IMR-90 (cell line): ENCODE results near the gene THRB. TPM values are rescaled to one million over a fixed set of nuclear protein-coding genes. Genes with fewer than 3 reads are reported as not detected.
A peak's percentile ranks its signal among the peaks of the same experiment; 100 is the strongest.

Source experiments
- ATAC-seq: fragments of 200-7000 bp; cut with Tn5 transposase; 2 replicates; pipeline ENCODE4 v1.9.1; 2020; ENCODE audit warnings: low read depth, mild to moderate bottlenecking, moderate library complexity
- BruUV-seq: library from RNA; stranded (reverse); fragments of 400-500 nt; replicated peaks from 2 replicates; lab custom pipeline; 2021; lab: Mats Ljungman, UMichigan
- CTCF ChIA-PET: fragments of 300-600 bp; formaldehyde crosslinking; extraction: SDS; loops from one replicate; lab custom pipeline; 2021; ENCODE audit warnings: antibody characterized with exemption; lab: Yijun Ruan, JAX
- POLR2A ChIA-PET: fragments of 300-600 bp; sonication (Branson Sonifier 250); formaldehyde crosslinking; loops from one replicate; lab custom pipeline; 2022; ENCODE audit warnings: antibody characterized with exemption; ENCODE audit not compliant: unreplicated experiment; lab: Charles Lee
- DNase-seq: peaks from one replicate; pipeline ENCODE4 v3.0.0; 2013
- H2AFZ ChIP-seq: replicated peaks from 2 replicates; pipeline ENCODE3; 2013; ENCODE audit warnings: low read length, mild to moderate bottlenecking; ENCODE audit not compliant: poor library complexity
- H2AK5ac ChIP-seq: 2 replicates; pipeline ENCODE4 v1.6.1; 2013; ENCODE audit warnings: low read depth, low read length, inconsistent platforms
- H2AK9ac ChIP-seq: replicated peaks from 2 replicates; pipeline ENCODE3; 2013; ENCODE audit warnings: mild to moderate bottlenecking, low read depth, low read length, moderate library complexity; ENCODE audit not compliant: poor library complexity
- H2BK120ac ChIP-seq: 2 replicates; pipeline ENCODE4 v1.6.1; 2013; ENCODE audit warnings: low read depth, low read length, inconsistent platforms
- H2BK15ac ChIP-seq: 3 replicates; pipeline ENCODE4 v1.6.1; 2013; ENCODE audit warnings: low read depth, low read length, inconsistent platforms
- H2BK20ac ChIP-seq: 2 replicates; pipeline ENCODE4 v1.6.1; 2013; ENCODE audit warnings: low read depth, mild to moderate bottlenecking, inconsistent platforms, low read length, moderate library complexity
- H2BK5ac ChIP-seq: 2 replicates; pipeline ENCODE4 v1.6.1; 2013; ENCODE audit warnings: mild to moderate bottlenecking, low read depth, low read length, inconsistent platforms; ENCODE audit not compliant: poor library complexity, severe bottlenecking
- H3K14ac ChIP-seq: replicated peaks from 2 replicates; pipeline ENCODE4 v1.6.1; 2013; ENCODE audit warnings: low read depth, low read length, inconsistent platforms
- H3K18ac ChIP-seq: 2 replicates; pipeline ENCODE4 v1.6.1; 2013; ENCODE audit warnings: low read depth, low read length, control low read depth
- H3K23ac ChIP-seq: 2 replicates; pipeline ENCODE4 v1.6.1; 2013; ENCODE audit warnings: low read depth, low read length, inconsistent platforms
- H3K27ac ChIP-seq: 2 replicates; pipeline ENCODE4 v1.5.1; 2013; ENCODE audit warnings: mild to moderate bottlenecking, control low read depth, low read length; ENCODE audit not compliant: insufficient read depth
- H3K27me3 ChIP-seq: 2 replicates; pipeline ENCODE4 v1.6.1; 2013; ENCODE audit warnings: low read length; ENCODE audit not compliant: control insufficient read depth, insufficient read depth
- H3K36me3 ChIP-seq: 2 replicates; pipeline ENCODE4 v1.6.1; 2013; ENCODE audit warnings: low read length, mixed read lengths; ENCODE audit not compliant: control insufficient read depth, insufficient read depth
- H3K4ac ChIP-seq: 2 replicates; pipeline ENCODE4 v1.6.1; 2013; ENCODE audit warnings: low read depth, low read length, inconsistent platforms
- H3K4me1 ChIP-seq: 2 replicates; pipeline ENCODE4 v1.6.1; 2013; ENCODE audit warnings: low read length, mixed read lengths; ENCODE audit not compliant: control insufficient read depth, insufficient read depth
- H3K4me2 ChIP-seq: 2 replicates; pipeline ENCODE4 v1.6.1; 2013; ENCODE audit warnings: low read depth, mild to moderate bottlenecking, control low read depth, low read length, moderate library complexity
- H3K4me3 ChIP-seq: 2 replicates; pipeline ENCODE4 v1.5.1; 2013; ENCODE audit warnings: low read depth, mild to moderate bottlenecking, control low read depth, low read length, moderate library complexity; ENCODE audit not compliant: insufficient read depth
- H3K56ac ChIP-seq: 2 replicates; pipeline ENCODE4 v1.6.1; 2013; ENCODE audit warnings: low read length, inconsistent platforms; ENCODE audit not compliant: insufficient read depth; ENCODE audit errors: extremely low read depth
- H3K79me1 ChIP-seq, 2 experiments: 2 replicates each; pipeline ENCODE4 v1.6.1; 2013; ENCODE audit warnings: low read length in 2 of 2, inconsistent platforms in 1 of 2, low read depth in 1 of 2
- H3K9ac ChIP-seq: 2 replicates; pipeline ENCODE4 v1.6.1; 2013; ENCODE audit warnings: low read depth, low read length, control low read depth
- H3K9me1 ChIP-seq: 2 replicates; pipeline ENCODE4 v1.6.1; 2013; ENCODE audit warnings: low read length, inconsistent platforms; ENCODE audit not compliant: insufficient read depth
- H3K9me3 ChIP-seq: 2 replicates; pipeline ENCODE4 v1.6.1; 2013; ENCODE audit warnings: low read length; ENCODE audit not compliant: control insufficient read depth, insufficient read depth
- H4K20me1 ChIP-seq: 2 replicates; pipeline ENCODE4 v1.6.1; 2013; ENCODE audit warnings: low read length, inconsistent platforms; ENCODE audit not compliant: insufficient read depth
- H4K5ac ChIP-seq: 2 replicates; pipeline ENCODE4 v1.6.1; 2013; ENCODE audit warnings: mild to moderate bottlenecking, low read depth, low read length, control low read depth
- H4K8ac ChIP-seq, 2 experiments: 2 replicates each; pipeline ENCODE4 v1.6.1; 2013; ENCODE audit warnings: low read depth in 2 of 2, low read length in 2 of 2, control low read depth in 1 of 2, inconsistent platforms in 1 of 2
- H4K91ac ChIP-seq: 2 replicates; pipeline ENCODE4 v1.6.1; 2013; ENCODE audit warnings: low read depth, low read length, inconsistent platforms; ENCODE audit not compliant: insufficient read depth
- CEBPB ChIP-seq: IDR thresholded peaks from 2 replicates; pipeline ENCODE4 v1.6.1; 2012; ENCODE audit warnings: low read depth, low read length, improper control_type of control experiment
- CHD1 ChIP-seq: IDR thresholded peaks from 2 replicates; pipeline ENCODE4 v1.6.1; 2012; ENCODE audit warnings: low read depth, low read length, improper control_type of control experiment
- FOS ChIP-seq: fragments of 150-350 bp; IDR thresholded peaks from 2 replicates; pipeline ENCODE4 v1.6.1; 2016; ENCODE audit warnings: low read depth, low read length
- MAFK ChIP-seq: IDR thresholded peaks from 2 replicates; pipeline ENCODE4 v1.6.1; 2012; ENCODE audit warnings: low read depth, low read length, improper control_type of control experiment
- MAZ ChIP-seq: IDR thresholded peaks from 2 replicates; pipeline ENCODE4 v1.6.1; 2012; ENCODE audit warnings: low read depth, mild to moderate bottlenecking, low read length, improper control_type of control experiment, moderate library complexity, borderline replicate concordance
- MXI1 ChIP-seq: IDR thresholded peaks from 2 replicates; pipeline ENCODE4 v1.6.1; 2012; ENCODE audit warnings: low read depth, mild to moderate bottlenecking, low read length, moderate library complexity, borderline replicate concordance
- NFE2L2 ChIP-seq: fragments of 150-350 bp; IDR thresholded peaks from 2 replicates; pipeline ENCODE4 v1.6.1; 2016; ENCODE audit warnings: low read depth, mild to moderate bottlenecking, low read length
- POLR2A ChIP-seq: IDR thresholded peaks from 2 replicates; pipeline ENCODE4 v1.6.1; 2012; ENCODE audit warnings: mild to moderate bottlenecking, low read depth, low read length
- RAD21 ChIP-seq: IDR thresholded peaks from 2 replicates; pipeline ENCODE4 v1.6.1; 2012; ENCODE audit warnings: low read length, improper control_type of control experiment
- RCOR1 ChIP-seq: IDR thresholded peaks from 2 replicates; pipeline ENCODE4 v1.6.1; 2012; ENCODE audit warnings: mild to moderate bottlenecking, low read length, improper control_type of control experiment; ENCODE audit not compliant: insufficient replicate concordance
- RFX5 ChIP-seq: IDR thresholded peaks from 2 replicates; pipeline ENCODE4 v1.8.0; 2012; ENCODE audit warnings: low read depth, mild to moderate bottlenecking, low read length, moderate library complexity
- SMC3 ChIP-seq: fragments of 150-350 bp; IDR thresholded peaks from 2 replicates; pipeline ENCODE4 v1.6.1; 2016; ENCODE audit warnings: low read depth, mild to moderate bottlenecking, antibody characterized with exemption, low read length, moderate library complexity
- WGBS, 2 experiments: methylation state at CpG; one replicate each; pipeline versions ENCODE4 v1.1.5 to v1.1.7; 2013; ENCODE audit warnings: missing lambda C conversion rate in 2 of 2; ENCODE audit not compliant: insufficient read length in 1 of 2; ENCODE audit errors: extremely low coverage in 2 of 2; 5-methylcytosine and 5-hydroxymethylcytosine counted together
- dilution Hi-C: fragments of 300-500 bp; cut with HindIII; formaldehyde crosslinking; loops from one replicate; pipeline ENCODE4 v1.14.3; 2018; ENCODE audit warnings: low sequenced_read_pairs; ENCODE audit not compliant: unreplicated experiment
- in situ Hi-C: fragments of 300-500 bp; cut with MboI; formaldehyde crosslinking; loops from 3 replicates; pipeline ENCODE4 v1.14.3; 2019; ENCODE audit warnings: low sequenced_read_pairs, inconsistent platforms, mixed read lengths
- intact Hi-C: fragments of 100-400 bp; cut with micrococcal nuclease; formaldehyde crosslinking; loops from 2 replicates; pipeline ENCODE4 v1.10.0; 2022
- polyA plus RNA-seq, 3 experiments: library from polyadenylated mRNA; depleted of rRNA; stranded (reverse); fragments of >200 nt; gene quantifications; 2 replicates each; pipeline ENCODE4 v1.2.3, GENCODE V29; 2012; ENCODE audit warnings: low replicate concordance in 1 of 3
- total RNA-seq: library from RNA; depleted of rRNA; stranded (reverse); fragments of >200 nt; gene quantifications from 2 replicates; pipeline ENCODE4 v1.2.3, GENCODE V29; 2012
- TF ChIP-seq, protein P1 (sequence below): conservative IDR thresholded peaks from 2 replicates; pipeline ENCODE4 v1.5.1; 2012; ENCODE audit warnings: mild to moderate bottlenecking, low read depth, low read length, improper control_type of control experiment

Gene THRB
- total and polyA plus RNA-seq, 2 of the 4 experiments (the other 2 are of a cell fraction) = under 0.01 TPM; not detected in 1

DNA sequence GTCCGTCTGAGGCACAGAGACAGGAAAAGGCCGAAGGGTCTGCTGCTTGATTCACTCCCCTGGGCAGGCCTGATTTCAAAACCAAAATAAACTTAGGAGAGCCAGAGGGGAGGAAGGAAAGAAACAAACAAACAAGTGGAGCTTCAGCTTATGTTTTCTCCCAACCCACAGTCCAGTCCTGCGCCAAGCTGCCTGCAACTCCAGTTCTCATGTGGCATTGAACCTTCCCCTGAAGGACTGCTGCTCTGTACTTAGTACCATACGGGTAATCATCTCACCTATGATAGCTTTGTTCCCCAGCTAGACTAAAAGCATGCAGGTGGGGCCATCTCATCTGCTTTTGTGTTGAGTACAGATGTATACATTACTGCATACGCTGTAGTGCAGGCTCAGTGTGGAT lies 236.4 kb downstream of the THRB start (continued):
- TF ChIP-seq, protein P1, sequence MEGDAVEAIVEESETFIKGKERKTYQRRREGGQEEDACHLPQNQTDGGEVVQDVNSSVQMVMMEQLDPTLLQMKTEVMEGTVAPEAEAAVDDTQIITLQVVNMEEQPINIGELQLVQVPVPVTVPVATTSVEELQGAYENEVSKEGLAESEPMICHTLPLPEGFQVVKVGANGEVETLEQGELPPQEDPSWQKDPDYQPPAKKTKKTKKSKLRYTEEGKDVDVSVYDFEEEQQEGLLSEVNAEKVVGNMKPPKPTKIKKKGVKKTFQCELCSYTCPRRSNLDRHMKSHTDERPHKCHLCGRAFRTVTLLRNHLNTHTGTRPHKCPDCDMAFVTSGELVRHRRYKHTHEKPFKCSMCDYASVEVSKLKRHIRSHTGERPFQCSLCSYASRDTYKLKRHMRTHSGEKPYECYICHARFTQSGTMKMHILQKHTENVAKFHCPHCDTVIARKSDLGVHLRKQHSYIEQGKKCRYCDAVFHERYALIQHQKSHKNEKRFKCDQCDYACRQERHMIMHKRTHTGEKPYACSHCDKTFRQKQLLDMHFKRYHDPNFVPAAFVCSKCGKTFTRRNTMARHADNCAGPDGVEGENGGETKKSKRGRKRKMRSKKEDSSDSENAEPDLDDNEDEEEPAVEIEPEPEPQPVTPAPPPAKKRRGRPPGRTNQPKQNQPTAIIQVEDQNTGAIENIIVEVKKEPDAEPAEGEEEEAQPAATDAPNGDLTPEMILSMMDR = no peak
- no peak for TF ChIP-seq SMC3

DNA sequence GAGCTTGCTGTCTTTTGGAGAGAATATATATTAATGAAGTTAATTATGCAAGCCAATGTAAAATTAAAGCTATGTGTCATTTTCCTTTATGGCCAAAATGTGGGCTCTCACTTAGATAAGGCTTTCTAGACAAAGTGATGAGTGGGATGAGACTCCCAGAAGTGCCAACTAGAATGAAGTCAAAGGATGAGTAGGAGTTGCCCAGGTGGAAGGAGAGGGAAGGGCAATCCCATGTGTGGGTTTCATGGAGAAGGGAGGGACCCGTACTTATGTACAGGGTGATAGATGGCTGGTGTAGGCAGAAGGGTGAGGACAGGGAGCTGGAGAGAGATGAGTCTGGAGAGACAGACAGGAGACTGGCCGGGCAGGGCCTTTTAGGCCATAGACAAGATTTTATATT lies 239.2 kb downstream of the THRB start:
- Histone ChIP-seq H3K23ac (no peak overlapping the region), H2BK15ac (0 out of 3 replicates have a peak overlapping the region, but pooled peaks have one; percentile 65), H3K9me3 (peaks cover 2% of the 10 kb centered on the region; the same call in 1 of the 2 replicates), H2BK20ac (peak overlapping the region; percentile 74), H3K4me2 (no peak overlapping the region), H3K79me1 (no peaks in the 10 kb centered on the region), H4K91ac (peak overlapping the region; percentile 37; the same call in 1 of the 2 replicates), H2AK9ac (no peak overlapping the region), H3K27ac (no peak overlapping the region), H2BK5ac (no peak overlapping the region), H3K4me1 (peaks cover 4% of the 10 kb centered on the region), H3K36me3 (no peaks in the 10 kb centered on the region), H3K18ac (no peak overlapping the region; the same call in 1 of the 2 replicates), H3K4ac (0 out of 2 replicates have a peak overlapping the region, but pooled peaks have one; percentile 52), H2BK120ac (peak overlapping the region; percentile 65; the same call in 1 of the 2 replicates), H3K27me3 (peaks cover 37% of the 10 kb centered on the region), H3K4me3 (no peak overlapping the region), H4K20me1 (no peaks in the 10 kb centered on the region; the same call in 1 of the 2 replicates), H4K8ac (no peak overlapping the region), H4K5ac (no peak overlapping the region), H3K9me1 (no peaks in the 10 kb centered on the region; the same call in 1 of the 2 replicates), H2AFZ (no peak overlapping the region), H2AK5ac (0 out of 2 replicates have a peak overlapping the region, but pooled peaks have one; percentile 51), H3K56ac (no peak overlapping the region), H3K14ac (no peak overlapping the region), H3K9ac (no peak overlapping the region)
- ATAC-seq (no peak), DNase-seq (no peak)
- in situ Hi-C loops (loop anchor here (25.0 kb wide), 1 partner anchor 1332 kb away; no protein-coding TSS in a partner anchor), intact Hi-C loops (no loop called here), dilution Hi-C loops (no loop called here)
- no CpG with 5 or more reads among the region's 2 CpGs for WGBS, 2 experiments
- ChIA-PET CTCF (no interaction called here), POLR2A (no interaction called here)
- no TSS peak for BruUV-seq
- TF ChIP-seq CEBPB = no peak
- TF ChIP-seq NFE2L2 = no peak
- no peak for TF ChIP-seq SMC3
- TF ChIP-seq CHD1 = no peak
- no peak for TF ChIP-seq FOS
- no peak for TF ChIP-seq RAD21
- TF ChIP-seq MXI1 = no peak
- TF ChIP-seq MAZ = no peak
- no peak for TF ChIP-seq RCOR1
- TF ChIP-seq RFX5 = no peak
- no peak for TF ChIP-seq MAFK
- TF ChIP-seq, protein P1 = no peak
- no peak for TF ChIP-seq POLR2A
